HEK293 (cell line): ENCODE data around the gene PAX3.

Experiments
- CTCF ChIA-PET: fragments of 350-600 bp; formaldehyde crosslinking; extraction: SDS; loops from one replicate; lab custom pipeline; 2021; ENCODE audit warnings: antibody characterized with exemption; lab: Yijun Ruan, JAX
- POLR2A ChIA-PET: fragments of 300-600 bp; formaldehyde crosslinking; extraction: SDS; loops from one replicate; lab custom pipeline; 2020; ENCODE audit warnings: antibody characterized with exemption, inconsistent platforms; lab: Yijun Ruan, JAX
- H3K27ac ChIP-seq: fragments of 200-500 bp; sonication (Bioruptor generic); 2 replicates; pipeline ENCODE4 v1.5.1; 2014; ENCODE audit warnings: low read depth, low read length, control low read depth, inconsistent platforms; ENCODE audit errors: extremely low read depth
- H3K36me3 ChIP-seq, 2 experiments: fragments of 200-500 bp in 1 of 2; sonication (Bioruptor generic) in 1 of 2; 1 replicate in 1 of 2; 2 replicates in 1 of 2; pipeline ENCODE4 v1.5.1; 2014 to 2017; ENCODE audit warnings: inconsistent platforms in 2 of 2, low read length in 2 of 2; ENCODE audit not compliant: control insufficient read depth in 2 of 2, insufficient read depth in 1 of 2
- H3K4me1 ChIP-seq: fragments of 200-500 bp; sonication (Bioruptor generic); 2 replicates; pipeline ENCODE4 v1.5.1; 2014; ENCODE audit warnings: mild to moderate bottlenecking, low read length, inconsistent platforms; ENCODE audit not compliant: control insufficient read depth, insufficient read depth
- H3K4me3 ChIP-seq: 2 replicates; pipeline ENCODE4 v1.5.1; 2011; ENCODE audit warnings: low read depth, mild to moderate bottlenecking, control low read depth, low read length, moderate library complexity
- H3K9me3 ChIP-seq: fragments of 200-500 bp; sonication (Bioruptor generic); 2 replicates; pipeline ENCODE4 v1.5.1; 2014; ENCODE audit warnings: low read depth, low read length, inconsistent platforms; ENCODE audit not compliant: control insufficient read depth, insufficient read depth
- BCL11A ChIP-seq: fragments of 450-650 bp; formaldehyde crosslinking; IDR thresholded peaks from 2 replicates; pipeline ENCODE4 v1.5.1; 2016; ENCODE audit warnings: low read depth, missing biosample characterization, missing genetic modification characterization
- HOXD13 ChIP-seq: sonication (generic); formaldehyde crosslinking; IDR thresholded peaks from 2 replicates; pipeline ENCODE4 v1.8.0; 2022; ENCODE audit warnings: missing genetic modification reagents, borderline replicate concordance
- KLF16 ChIP-seq: fragments of 450-650 bp; formaldehyde crosslinking; IDR thresholded peaks from 2 replicates; pipeline ENCODE4 v1.5.1; 2017; ENCODE audit warnings: missing biosample characterization, missing genetic modification characterization
- PRDM1 ChIP-seq: fragments of 450-650 bp; formaldehyde crosslinking; IDR thresholded peaks from 2 replicates; pipeline ENCODE4; 2016; ENCODE audit warnings: missing biosample characterization, missing genetic modification characterization
- REPIN1 ChIP-seq: fragments of 450-650 bp; formaldehyde crosslinking; IDR thresholded peaks from 2 replicates; pipeline ENCODE4 v1.5.1; 2017; ENCODE audit warnings: missing biosample characterization, missing genetic modification characterization, low read depth
- SALL2 ChIP-seq: fragments of 450-650 bp; formaldehyde crosslinking; IDR thresholded peaks from 2 replicates; pipeline ENCODE4 v1.5.0; 2017; ENCODE audit warnings: missing biosample characterization, mild to moderate bottlenecking, missing genetic modification characterization, borderline replicate concordance
- YY2 ChIP-seq: fragments of 450-650 bp; formaldehyde crosslinking; IDR thresholded peaks from 2 replicates; pipeline ENCODE4 v1.5.1; 2016; ENCODE audit warnings: missing biosample characterization, missing genetic modification characterization
- ZBTB20 ChIP-seq: fragments of 450-650 bp; formaldehyde crosslinking; IDR thresholded peaks from 2 replicates; pipeline ENCODE4 v1.5.1; 2016; ENCODE audit warnings: missing biosample characterization, missing genetic modification characterization
- ZFP41 ChIP-seq: fragments of 450-650 bp; formaldehyde crosslinking; IDR thresholded peaks from 2 replicates; pipeline ENCODE4 v1.5.1; 2016; ENCODE audit warnings: missing biosample characterization, missing genetic modification characterization, borderline replicate concordance
- ZFP69B ChIP-seq: fragments of 450-650 bp; formaldehyde crosslinking; IDR thresholded peaks from 2 replicates; pipeline ENCODE4 v1.5.1; 2016; ENCODE audit warnings: missing biosample characterization, missing genetic modification characterization
- ZNF184 ChIP-seq: fragments of 450-650 bp; IDR thresholded peaks from 2 replicates; pipeline ENCODE4 v1.5.1; 2018; ENCODE audit warnings: missing biosample characterization, mild to moderate bottlenecking, missing genetic modification characterization
- ZNF223 ChIP-seq: fragments of 450-650 bp; formaldehyde crosslinking; IDR thresholded peaks from 2 replicates; pipeline ENCODE4 v1.5.1; 2016; ENCODE audit warnings: missing biosample characterization, missing genetic modification characterization
- ZNF391 ChIP-seq: fragments of 450-650 bp; formaldehyde crosslinking; IDR thresholded peaks from 2 replicates; pipeline ENCODE4 v1.5.1; 2016; ENCODE audit warnings: low read depth, missing biosample characterization, missing genetic modification characterization, borderline replicate concordance
- ZNF501 ChIP-seq: fragments of 450-650 bp; formaldehyde crosslinking; IDR thresholded peaks from 2 replicates; pipeline ENCODE4 v1.5.1; 2016; ENCODE audit warnings: missing biosample characterization, missing genetic modification characterization
- ZNF658 ChIP-seq: fragments of 450-650 bp; formaldehyde crosslinking; IDR thresholded peaks from 2 replicates; pipeline ENCODE4; 2016; ENCODE audit warnings: missing biosample characterization, missing genetic modification characterization
- ZNF776 ChIP-seq: fragments of 450-650 bp; formaldehyde crosslinking; IDR thresholded peaks from 2 replicates; pipeline ENCODE4 v1.5.0; 2017; ENCODE audit warnings: missing biosample characterization, missing genetic modification characterization, borderline replicate concordance
- ZNF830 ChIP-seq: fragments of 450-650 bp; IDR thresholded peaks from 2 replicates; pipeline ENCODE4 v1.5.0; 2018; ENCODE audit warnings: missing biosample characterization, missing genetic modification characterization, low read depth, mild to moderate bottlenecking, moderate library complexity
- TF ChIP-seq, protein P1 (sequence below): fragments of 450-650 bp; formaldehyde crosslinking; IDR thresholded peaks from 2 replicates; pipeline ENCODE4 v1.5.1; 2016; ENCODE audit warnings: missing biosample characterization, missing genetic modification characterization
- TF ChIP-seq, protein P2 (sequence below): fragments of 450-650 bp; formaldehyde crosslinking; IDR thresholded peaks from 2 replicates; pipeline ENCODE4 v1.5.1; 2016; ENCODE audit warnings: missing biosample characterization, missing genetic modification characterization
- TF ChIP-seq, protein P3 (sequence below): fragments of 450-650 bp; formaldehyde crosslinking; IDR thresholded peaks from 2 replicates; pipeline ENCODE4 v1.5.1; 2016; ENCODE audit warnings: missing biosample characterization, missing genetic modification characterization

Gene PAX3

GRCh38 chr2:222302178-222303018, 3.6 kb upstream of the PAX3 start:
- TF ChIP-seq ZFP41 (tag by site-specific recombination) (no peak), SALL2 (tag by site-specific recombination) (no peak)
- TF ChIP-seq, protein P1, sequence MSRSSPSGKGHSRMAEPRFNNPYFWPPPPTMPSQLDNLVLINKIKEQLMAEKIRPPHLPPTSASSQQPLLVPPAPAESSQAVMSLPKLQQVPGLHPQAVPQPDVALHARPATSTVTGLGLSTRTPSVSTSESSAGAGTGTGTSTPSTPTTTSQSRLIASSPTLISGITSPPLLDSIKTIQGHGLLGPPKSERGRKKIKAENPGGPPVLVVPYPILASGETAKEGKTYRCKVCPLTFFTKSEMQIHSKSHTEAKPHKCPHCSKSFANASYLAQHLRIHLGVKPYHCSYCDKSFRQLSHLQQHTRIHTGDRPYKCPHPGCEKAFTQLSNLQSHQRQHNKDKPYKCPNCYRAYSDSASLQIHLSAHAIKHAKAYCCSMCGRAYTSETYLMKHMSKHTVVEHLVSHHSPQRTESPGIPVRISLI (tag by site-specific recombination): no peak
- ChIA-PET POLR2A (no interaction called here), CTCF (interaction anchor here (0.6 kb wide), 1 partner anchor 17 kb away, joined by 3 read pairs; no protein-coding TSS in a partner anchor)
- Histone ChIP-seq H3K9me3 (no peaks in the 10 kb centered on the region), H3K27ac (no peak overlapping the region), H3K4me1 (peaks cover 6% of the 10 kb centered on the region), H3K4me3 (no peak overlapping the region), H3K36me3 (no peaks in the 10 kb centered on the region)

- Histone ChIP-seq H3K9me3 (no peaks in the 10 kb centered on the region), H3K36me3 (peaks cover 0 to 5% of the 10 kb centered on the region in 2 experiments; a peak in 1 of 3 replicates), H3K4me1 (peaks cover 8% of the 10 kb centered on the region), H3K4me3 (no peak overlapping the region), H3K27ac (no peak overlapping the region)
- CTCF ChIA-PET: no interaction called here
- TF ChIP-seq HOXD13 (no peak), ZNF184 (tag by site-specific recombination) (no peak), ZFP69B (tag by site-specific recombination) (no peak), ZBTB20 (no peak)
- POLR2A ChIA-PET: no interaction called here
Measured at GRCh38 chr2:222301796-222302118, 3.0 kb upstream of the PAX3 start.

- no peaks in the 10 kb centered on the region for H3K9me3 ChIP-seq
- POLR2A ChIA-PET: interaction anchor here (1.1 kb wide), 1 partner anchor 14 kb away, joined by 3 read pairs; no protein-coding TSS in a partner anchor
- H3K4me3 ChIP-seq: no peak overlapping the region
- H3K4me1 ChIP-seq: peaks cover 8% of the 10 kb centered on the region
- TF ChIP-seq, protein P2, sequence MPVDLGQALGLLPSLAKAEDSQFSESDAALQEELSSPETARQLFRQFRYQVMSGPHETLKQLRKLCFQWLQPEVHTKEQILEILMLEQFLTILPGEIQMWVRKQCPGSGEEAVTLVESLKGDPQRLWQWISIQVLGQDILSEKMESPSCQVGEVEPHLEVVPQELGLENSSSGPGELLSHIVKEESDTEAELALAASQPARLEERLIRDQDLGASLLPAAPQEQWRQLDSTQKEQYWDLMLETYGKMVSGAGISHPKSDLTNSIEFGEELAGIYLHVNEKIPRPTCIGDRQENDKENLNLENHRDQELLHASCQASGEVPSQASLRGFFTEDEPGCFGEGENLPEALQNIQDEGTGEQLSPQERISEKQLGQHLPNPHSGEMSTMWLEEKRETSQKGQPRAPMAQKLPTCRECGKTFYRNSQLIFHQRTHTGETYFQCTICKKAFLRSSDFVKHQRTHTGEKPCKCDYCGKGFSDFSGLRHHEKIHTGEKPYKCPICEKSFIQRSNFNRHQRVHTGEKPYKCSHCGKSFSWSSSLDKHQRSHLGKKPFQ (tag by site-specific recombination): no peak
- TF ChIP-seq ZNF830 (tag by site-specific recombination) (no peak), ZNF223 (tag by site-specific recombination) (no peak), ZNF501 (tag by site-specific recombination) (no peak), YY2 (tag by site-specific recombination) (no peak), ZNF776 (tag by site-specific recombination) (no peak), REPIN1 (tag by site-specific recombination) (no peak), PRDM1 (tag by site-specific recombination) (no peak), BCL11A (no peak), ZNF658 (tag by site-specific recombination) (no peak), KLF16 (tag by site-specific recombination) (no peak), ZNF391 (no peak)
- TF ChIP-seq, protein P3, sequence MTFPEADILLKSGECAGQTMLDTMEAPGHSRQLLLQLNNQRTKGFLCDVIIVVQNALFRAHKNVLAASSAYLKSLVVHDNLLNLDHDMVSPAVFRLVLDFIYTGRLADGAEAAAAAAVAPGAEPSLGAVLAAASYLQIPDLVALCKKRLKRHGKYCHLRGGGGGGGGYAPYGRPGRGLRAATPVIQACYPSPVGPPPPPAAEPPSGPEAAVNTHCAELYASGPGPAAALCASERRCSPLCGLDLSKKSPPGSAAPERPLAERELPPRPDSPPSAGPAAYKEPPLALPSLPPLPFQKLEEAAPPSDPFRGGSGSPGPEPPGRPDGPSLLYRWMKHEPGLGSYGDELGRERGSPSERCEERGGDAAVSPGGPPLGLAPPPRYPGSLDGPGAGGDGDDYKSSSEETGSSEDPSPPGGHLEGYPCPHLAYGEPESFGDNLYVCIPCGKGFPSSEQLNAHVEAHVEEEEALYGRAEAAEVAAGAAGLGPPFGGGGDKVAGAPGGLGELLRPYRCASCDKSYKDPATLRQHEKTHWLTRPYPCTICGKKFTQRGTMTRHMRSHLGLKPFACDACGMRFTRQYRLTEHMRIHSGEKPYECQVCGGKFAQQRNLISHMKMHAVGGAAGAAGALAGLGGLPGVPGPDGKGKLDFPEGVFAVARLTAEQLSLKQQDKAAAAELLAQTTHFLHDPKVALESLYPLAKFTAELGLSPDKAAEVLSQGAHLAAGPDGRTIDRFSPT (tag by site-specific recombination): no peak
- TF ChIP-seq, all 188 proteins: peak for 0
- Histone ChIP-seq H3K27ac (no peak overlapping the region), H3K36me3 (peaks cover 3 to 10% of the 10 kb centered on the region in 2 experiments; a peak in 2 of 3 replicates)
- CTCF ChIA-PET: no interaction called here
Measured at GRCh38 chr2:222301053-222301795, 2.4 kb upstream of the PAX3 start.
